Measurements from ENCODE around the gene PRICKLE1. TPM values are rescaled to one million over a fixed set of nuclear protein-coding genes. Genes with fewer than 3 reads are reported as not detected.

The PRICKLE1 gene
- polyA plus RNA-seq, 1 donor from 2014 or later, result 20.6 TPM

GRCh38 chr12:42585841-42586216 lies 3.7 kb downstream of the PRICKLE1 start (continued):
- TF ChIP-seq, protein P1, sequence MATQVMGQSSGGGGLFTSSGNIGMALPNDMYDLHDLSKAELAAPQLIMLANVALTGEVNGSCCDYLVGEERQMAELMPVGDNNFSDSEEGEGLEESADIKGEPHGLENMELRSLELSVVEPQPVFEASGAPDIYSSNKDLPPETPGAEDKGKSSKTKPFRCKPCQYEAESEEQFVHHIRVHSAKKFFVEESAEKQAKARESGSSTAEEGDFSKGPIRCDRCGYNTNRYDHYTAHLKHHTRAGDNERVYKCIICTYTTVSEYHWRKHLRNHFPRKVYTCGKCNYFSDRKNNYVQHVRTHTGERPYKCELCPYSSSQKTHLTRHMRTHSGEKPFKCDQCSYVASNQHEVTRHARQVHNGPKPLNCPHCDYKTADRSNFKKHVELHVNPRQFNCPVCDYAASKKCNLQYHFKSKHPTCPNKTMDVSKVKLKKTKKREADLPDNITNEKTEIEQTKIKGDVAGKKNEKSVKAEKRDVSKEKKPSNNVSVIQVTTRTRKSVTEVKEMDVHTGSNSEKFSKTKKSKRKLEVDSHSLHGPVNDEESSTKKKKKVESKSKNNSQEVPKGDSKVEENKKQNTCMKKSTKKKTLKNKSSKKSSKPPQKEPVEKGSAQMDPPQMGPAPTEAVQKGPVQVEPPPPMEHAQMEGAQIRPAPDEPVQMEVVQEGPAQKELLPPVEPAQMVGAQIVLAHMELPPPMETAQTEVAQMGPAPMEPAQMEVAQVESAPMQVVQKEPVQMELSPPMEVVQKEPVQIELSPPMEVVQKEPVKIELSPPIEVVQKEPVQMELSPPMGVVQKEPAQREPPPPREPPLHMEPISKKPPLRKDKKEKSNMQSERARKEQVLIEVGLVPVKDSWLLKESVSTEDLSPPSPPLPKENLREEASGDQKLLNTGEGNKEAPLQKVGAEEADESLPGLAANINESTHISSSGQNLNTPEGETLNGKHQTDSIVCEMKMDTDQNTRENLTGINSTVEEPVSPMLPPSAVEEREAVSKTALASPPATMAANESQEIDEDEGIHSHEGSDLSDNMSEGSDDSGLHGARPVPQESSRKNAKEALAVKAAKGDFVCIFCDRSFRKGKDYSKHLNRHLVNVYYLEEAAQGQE (IDR thresholded peaks at IDR 0.05; ENCODE audit: borderline replicate concordance), result no peak
- TF ChIP-seq TAF1 (IDR thresholded peaks at IDR 0.05; ENCODE audit: low read depth), result no peak

DNA sequence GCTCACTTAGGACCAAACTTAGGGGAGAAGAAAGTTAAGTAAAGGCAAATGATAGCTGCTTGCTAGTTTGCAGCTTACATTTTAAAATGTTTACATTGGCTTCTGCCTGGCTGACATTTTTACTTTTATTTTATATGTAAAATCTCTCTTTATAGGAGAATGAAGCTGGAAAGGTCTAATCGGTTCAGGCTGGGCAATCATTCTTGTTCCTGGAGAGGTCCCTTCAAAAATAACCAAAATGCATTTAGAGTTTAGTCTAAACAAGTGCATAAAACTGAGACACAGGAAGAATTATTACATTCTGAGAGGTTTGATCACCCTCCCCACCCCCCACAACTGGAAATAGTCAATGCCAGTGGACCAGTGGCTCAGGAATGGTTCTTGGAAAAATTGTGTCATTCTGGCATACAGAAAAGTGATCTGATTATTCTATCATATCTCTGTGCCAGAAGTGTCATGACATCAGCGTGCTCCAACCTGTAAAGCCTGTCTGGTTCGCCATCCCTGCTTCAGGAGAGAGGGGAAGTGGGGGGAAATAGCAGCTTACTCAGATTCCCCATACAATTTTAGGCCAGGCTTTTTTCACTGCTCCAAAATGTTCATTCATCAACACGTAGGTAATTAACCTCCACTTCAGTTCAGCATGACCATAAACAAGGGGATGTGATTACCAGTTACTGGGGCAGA lies 4.2 kb downstream of the PRICKLE1 start:
- no peaks in the 10 kb centered on the region for H3K9me3 ChIP-seq (ENCODE audit: low read length)
- H3K9me2 ChIP-seq (ENCODE audit: insufficient read depth, low read length), result no peaks in the 10 kb centered on the region
- H3F3A ChIP-seq (ENCODE audit: insufficient read depth, low read length, poor library complexity, severe bottlenecking), result peaks cover 1% of the 10 kb centered on the region
- peaks cover 62% of the 10 kb centered on the region for H3K79me2 ChIP-seq (replicated peaks; ENCODE audit: insufficient read depth, low read length)
- H3K27ac ChIP-seq (ENCODE audit: low read length), result no peak overlapping the region
- TF ChIP-seq RAD21 (conservative IDR thresholded peaks at IDR 0.05), result no peak
- TF ChIP-seq CTCF (IDR thresholded peaks at IDR 0.05; ENCODE audit: poor library complexity, severe bottlenecking), result no peak
- no peak for TF ChIP-seq MXI1 (conservative IDR thresholded peaks at IDR 0.05; ENCODE audit: poor library complexity, severe bottlenecking)
- TF ChIP-seq POLR2AphosphoS5 (IDR thresholded peaks at IDR 0.05), result no peak
- TF ChIP-seq TAF1 (IDR thresholded peaks at IDR 0.05; ENCODE audit: low read depth), result no peak
- no peak for TF ChIP-seq EZH2 (IDR thresholded peaks at IDR 0.05; ENCODE audit: borderline replicate concordance, insufficient read depth, low read length, poor library complexity, severe bottlenecking)
- TF ChIP-seq, protein P1 (IDR thresholded peaks at IDR 0.05; ENCODE audit: borderline replicate concordance), result no peak
- TF ChIP-seq EP300 (conservative IDR thresholded peaks at IDR 0.05; ENCODE audit: poor library complexity, severe bottlenecking), result no peak
- TF ChIP-seq SMC3 (conservative IDR thresholded peaks at IDR 0.05; ENCODE audit: poor library complexity), result no peak
- H3K27me3 ChIP-seq (ENCODE audit: insufficient read depth, low read depth, low read length), result no peaks in the 10 kb centered on the region
- H3K4me3 ChIP-seq (ENCODE audit: low read length), result peak overlapping the region; percentile 93
- no peak overlapping the region for H2AFZ ChIP-seq (ENCODE audit: low read depth, low read length)
- no peaks in the 10 kb centered on the region for H4K20me1 ChIP-seq (ENCODE audit: insufficient read depth)
- H3K36me3 ChIP-seq (ENCODE audit: insufficient read depth, low read length), result no peaks in the 10 kb centered on the region
- H3K4me2 ChIP-seq (ENCODE audit: low read length), result peak overlapping the region; percentile 84
- H3K9ac ChIP-seq (ENCODE audit: low read length), result no peak overlapping the region
